Activated naive CD4-positive, alpha-beta T cell (primary cell): ENCODE measurements around the gene TRIM31.

ENCODE experiments used
- DNase-seq, 4 experiments: peaks; one replicate each; lab custom pipeline; 2025; lab: John Stamatoyannopoulos, UW

The TRIM31 gene, protein sequence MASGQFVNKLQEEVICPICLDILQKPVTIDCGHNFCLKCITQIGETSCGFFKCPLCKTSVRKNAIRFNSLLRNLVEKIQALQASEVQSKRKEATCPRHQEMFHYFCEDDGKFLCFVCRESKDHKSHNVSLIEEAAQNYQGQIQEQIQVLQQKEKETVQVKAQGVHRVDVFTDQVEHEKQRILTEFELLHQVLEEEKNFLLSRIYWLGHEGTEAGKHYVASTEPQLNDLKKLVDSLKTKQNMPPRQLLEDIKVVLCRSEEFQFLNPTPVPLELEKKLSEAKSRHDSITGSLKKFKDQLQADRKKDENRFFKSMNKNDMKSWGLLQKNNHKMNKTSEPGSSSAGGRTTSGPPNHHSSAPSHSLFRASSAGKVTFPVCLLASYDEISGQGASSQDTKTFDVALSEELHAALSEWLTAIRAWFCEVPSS

DNA sequence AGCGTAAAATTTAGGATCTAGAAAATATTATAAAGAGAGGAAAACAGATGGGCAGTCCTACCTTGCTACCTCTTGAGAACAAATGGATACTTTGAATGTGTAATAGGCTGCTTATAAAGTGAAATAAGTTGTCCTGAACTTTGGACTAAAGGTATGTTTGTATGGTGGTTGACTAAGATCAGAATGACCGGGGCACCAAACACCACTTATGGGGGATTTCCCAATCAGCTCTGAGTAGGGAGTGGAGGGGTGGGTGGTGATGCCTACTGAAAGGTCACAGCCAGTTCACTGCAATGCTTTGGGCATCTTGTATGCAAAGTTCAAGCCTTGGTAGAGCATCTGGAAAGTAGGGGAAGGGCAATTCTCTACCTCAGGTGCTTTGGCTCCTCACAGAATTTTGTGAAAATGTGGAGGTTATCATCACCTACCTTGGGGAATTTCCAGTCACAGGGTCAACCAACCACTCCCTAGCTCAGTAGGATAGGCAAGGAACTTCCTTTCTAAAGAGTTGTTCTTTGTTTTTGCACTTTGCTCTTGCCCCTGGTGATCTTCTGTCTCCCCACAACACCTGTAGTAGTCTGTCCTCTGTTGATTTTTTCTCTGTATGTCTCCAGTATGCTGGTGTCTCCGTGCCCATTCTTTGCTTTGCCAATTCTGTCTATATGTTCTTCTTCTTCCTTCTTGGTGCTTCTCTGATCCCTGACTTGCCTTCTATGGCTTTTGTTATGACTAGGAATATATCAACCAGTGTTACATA, at the start of gene TRIM31:
Gene TRIM31, minus strand, starts transcription at position 88 of the 757 bp plus-strand sequence. CDS start 285 bp downstream, outside the sequence.
- DNase-seq = no peak

DNA sequence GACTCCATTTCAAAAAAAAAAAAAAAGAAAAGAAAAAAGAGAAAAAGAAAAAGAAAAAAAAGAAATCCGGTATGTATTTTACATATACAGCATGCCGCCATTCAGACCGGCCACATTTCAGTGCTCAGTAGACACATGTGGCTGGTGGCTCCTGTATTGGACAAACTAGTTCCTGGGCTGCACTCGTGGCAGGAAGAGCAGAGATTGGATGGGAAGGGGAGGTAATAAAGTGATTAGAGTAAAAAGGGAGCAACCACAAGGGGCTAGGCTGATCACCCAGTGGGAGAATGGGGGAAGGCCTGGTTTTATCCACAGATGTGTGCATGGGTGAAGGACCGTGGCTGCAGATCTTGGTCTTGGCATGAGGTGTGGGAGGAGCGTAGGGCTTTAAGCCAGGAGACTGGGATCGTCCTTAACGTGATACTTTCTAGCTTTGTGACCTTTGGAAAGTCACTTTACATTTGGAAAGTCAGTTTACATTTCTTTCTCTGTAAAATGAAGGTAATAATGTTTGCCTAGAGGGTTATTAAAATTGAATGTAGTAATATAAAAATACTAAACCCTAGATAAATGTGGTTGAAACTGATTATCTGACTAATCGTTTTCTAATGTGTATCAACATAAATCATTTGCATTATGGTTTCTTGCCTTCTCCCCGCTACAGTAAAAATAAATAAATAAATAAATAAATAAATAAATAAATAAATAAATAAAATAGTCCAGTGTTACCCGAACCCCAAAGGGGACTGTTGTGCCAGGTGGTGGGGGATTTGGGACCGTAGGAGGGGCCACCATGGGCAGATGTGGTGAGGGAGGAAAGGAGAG, 49.6 kb upstream of the TRIM31 start:
- no peak for DNase-seq

DNA sequence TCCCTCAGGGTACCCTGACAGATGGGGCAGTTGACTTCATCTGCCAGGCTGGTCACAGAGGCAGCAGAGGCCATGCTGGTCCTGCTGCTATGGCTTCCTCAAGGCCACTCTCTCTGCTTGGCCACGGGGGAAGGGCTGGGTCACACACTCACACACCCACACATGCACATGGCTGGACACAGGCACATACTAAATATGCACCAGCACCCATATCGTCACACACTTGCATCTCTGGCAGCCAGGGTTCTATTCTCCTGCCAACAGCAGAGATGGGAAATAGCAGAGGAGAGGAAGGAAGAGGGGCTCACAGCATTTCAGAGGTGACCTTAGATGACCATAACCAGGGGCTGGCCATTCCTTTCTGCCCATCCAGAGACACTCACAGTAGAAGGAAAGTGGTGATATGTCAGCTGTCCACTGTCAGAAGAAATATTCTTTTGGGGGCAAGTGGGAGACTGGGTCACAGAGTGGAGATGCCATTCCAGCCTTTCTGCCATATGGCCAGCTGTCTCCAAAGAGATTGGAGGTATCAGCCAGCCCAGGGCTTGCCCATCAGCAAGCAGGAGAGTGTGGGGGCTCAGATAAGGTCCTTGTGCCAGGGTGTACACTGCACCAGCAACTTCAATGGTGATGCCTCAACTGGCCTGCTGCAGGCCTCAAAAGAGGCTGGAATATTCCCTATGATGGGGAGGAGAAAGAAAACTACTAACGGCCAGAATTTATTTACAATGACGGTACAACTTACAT, 48.1 kb upstream of the TRIM31 start, which contains the start of gene TRIM10:
Gene TRIM10, minus strand, starts transcription at position 427 of the 747 bp plus-strand sequence. Its CDS starts 353 bp downstream, at position 74.
- no peak for DNase-seq

DNA sequence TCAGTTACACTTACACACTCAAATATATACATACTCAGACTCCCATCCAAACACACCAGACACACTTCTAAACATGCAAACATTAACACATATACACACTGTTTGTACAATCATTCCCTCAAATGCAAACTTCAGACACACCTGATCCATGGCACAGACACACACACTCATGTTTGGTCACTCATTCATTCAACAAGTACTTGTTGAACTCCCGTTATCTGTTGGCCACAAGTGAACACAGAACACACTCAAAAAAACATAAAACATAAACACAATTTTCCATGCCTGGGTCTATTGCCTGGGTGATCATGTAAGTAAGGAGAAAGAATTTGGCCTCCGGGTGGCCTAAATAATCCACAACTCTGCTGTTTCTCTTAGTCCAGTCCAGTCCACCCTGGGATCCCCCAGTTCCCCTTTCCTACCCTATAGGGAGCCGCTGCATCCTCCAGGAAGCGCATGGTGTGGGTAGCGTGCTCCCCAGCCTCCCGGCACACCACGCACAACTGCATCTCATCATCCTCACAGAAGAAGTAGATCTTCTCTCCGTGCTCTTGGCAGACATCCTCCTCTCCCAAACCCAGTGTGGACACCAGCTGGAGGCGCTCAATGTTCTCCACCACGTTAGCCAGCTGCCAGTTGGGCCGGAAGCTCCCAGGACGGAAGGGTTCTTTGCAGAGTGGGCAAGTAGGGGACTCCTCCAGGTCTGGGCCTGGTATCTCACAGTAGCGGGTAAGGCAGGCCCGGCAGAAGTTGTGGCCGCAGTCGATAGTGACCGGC, 47.3 kb upstream of the TRIM31 start:
- no peak for DNase-seq

DNA sequence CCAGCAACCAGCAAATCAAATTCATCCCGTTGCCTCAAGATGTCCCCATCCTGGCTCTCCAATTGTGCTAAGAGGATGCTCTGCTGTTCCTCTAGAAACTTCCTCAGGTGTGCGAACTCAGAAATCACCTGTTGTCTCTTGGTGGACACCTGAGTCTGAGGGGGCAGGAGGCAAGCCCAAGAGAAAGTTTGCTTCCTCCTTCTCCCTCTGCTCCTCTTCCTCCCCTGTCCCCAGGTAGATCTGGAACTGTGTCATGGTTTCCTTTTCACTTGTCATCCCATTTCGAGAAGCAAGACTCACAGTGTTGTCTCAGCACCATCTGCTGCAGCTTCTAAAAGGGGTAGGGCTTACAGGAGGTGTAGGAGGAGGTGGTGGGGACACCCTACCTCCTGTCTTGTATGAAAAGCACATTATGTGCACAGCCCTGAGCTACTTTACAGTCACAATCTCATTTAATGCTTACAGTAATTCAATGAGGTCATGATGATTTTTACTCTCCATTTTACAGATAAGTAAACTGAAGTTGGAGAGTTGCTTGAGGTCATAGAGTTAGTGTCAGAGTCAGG, 45.7 kb upstream of the TRIM31 start:
- DNase-seq = no peak

DNA sequence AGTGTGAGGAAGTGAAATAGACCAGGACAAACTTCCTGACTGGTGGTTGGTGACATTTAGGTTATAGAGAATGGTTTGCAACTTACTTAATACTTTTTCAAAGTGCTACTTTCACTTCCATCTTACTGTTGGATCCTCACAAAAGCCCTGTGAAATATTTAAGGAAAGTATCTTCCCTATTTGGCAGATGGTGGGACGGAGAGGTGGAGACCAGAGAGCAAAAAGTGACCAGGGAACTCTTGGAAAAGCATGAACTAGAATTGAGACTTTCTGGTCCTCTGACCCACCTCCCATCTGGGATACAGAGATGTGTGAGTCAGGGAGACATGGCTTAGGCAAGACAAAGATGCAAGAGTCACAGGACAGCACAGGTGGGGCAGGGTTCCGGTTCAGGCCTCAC, 45.1 kb upstream of the TRIM31 start:
- no peak for DNase-seq

DNA sequence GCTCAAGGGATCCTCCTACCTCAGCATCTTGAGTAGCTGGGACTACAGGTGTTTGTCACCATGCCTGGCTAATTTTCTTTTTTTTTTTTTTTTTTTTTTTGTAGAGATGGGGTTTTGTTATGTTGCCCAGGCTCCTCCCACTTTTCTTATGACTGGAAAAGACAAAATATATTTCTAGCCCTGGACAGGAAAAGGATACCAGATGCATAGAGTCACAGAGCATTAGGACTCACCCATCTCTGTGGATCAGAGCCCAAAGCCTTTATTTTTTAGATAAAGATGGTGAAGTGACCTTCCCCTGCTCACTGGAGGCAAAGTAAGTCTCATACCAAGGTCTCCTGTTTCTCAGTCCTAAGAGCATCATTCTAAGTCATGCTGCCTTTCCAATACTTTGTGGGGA, 44.7 kb upstream of the TRIM31 start:
- DNase-seq = no peak

DNA sequence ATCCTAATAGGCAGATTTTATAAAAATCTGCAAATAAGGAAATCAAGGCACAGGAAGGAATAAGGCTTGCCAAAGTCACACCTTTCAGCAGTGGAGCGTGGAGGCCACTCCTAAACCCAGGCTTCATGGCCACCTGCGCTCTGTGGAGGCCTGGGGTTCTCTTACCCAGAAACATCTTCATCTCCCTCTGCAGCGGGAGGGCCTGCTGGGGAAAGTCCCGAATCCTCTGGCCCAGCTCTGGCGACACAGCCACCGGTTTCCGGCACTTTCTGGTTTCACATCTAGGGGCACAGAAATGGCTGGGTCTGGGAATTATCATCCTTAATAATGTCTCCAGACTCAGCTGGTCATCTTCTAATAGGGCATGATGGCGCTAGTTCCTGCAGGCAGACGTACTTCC, 43.9 kb upstream of the TRIM31 start:
- DNase-seq = no peak

DNA sequence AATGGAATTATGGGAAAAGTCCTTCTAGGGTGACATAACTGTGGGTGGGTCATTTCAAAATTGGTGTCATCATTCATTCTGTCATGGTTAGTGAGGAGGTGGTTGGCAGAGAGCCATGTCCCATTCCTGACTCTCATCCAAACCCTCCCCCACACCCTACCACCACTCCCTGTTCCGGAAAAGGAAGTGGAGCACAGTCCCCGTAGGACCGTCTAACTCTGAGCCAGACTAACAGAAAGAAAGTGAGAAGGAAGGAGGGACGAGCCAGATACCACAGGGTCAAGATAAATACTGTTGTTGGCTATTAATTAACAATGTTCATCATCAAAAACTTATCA, 43.3 kb upstream of the TRIM31 start:
- no peak for DNase-seq

DNA sequence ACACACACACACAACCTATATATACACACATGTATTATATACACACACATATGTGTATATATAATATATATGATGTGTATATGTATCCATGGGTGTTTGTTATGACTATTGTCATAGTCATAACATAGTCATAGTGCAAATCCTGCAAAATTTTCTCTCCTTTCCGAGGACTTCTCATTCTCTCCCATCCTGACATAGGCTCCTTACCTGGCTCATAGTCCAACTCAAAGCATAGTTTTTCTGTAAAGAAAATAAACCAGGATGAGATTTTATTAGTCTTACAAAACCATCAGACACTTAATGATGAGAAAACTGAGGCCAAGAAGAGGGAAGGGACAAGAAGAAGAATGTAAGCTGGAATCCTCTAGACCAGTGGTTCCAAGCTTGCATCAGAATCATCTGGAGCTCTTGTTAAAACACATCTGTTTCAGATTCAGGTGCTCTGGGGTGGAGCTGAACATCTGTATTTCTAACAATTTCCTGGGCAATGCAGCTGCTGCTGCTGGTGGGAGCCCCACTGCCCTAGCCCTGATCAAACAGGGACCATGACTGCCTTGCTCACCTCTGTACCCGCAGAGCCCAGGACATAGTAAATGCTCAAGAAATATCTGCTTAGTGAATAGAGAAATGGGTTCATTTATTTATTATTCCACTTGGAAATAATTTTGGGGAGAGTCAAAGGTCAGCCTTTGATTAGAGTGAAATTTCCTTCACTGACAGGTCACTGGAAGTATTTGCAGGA, 42.8 kb upstream of the TRIM31 start:
- no peak for DNase-seq

DNA sequence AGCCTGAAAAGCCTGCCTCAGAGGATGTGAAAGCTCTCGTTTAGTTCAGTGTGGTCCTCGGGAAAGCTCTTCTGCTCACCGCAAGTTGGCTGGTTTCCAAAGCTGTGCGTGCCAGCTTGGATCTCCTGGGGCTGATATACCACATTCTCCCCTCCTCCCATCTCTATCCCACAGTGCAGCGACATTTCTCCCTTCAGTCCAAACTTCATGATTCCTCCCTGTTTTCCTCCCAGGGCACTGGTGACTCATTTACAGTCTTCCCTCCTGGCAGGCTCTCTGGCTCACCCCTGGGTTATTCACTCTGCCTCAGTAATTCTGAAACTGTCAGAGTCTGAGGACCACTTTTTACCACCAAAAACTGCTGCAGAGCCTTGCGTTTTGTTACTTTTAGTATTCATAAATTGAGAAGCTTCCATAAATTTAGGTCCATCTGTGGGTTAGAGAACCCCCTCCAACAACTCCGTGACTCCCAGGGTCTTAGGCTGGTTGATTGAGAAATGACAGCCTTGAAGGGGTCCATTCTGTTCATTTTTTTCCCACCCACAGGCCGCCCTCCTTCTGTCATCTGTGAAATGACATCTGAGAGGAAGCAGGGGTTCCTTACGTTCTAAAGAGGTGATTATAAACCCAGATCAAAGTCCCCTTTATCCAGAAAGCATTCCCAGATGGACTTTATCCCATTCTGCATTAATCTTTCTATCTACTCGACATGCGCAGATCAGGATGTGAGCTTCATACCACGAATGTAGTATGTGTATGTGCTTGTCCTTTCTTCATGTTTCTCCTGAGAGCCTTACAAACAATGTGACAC, 42.0 kb upstream of the TRIM31 start:
- DNase-seq = no peak

DNA sequence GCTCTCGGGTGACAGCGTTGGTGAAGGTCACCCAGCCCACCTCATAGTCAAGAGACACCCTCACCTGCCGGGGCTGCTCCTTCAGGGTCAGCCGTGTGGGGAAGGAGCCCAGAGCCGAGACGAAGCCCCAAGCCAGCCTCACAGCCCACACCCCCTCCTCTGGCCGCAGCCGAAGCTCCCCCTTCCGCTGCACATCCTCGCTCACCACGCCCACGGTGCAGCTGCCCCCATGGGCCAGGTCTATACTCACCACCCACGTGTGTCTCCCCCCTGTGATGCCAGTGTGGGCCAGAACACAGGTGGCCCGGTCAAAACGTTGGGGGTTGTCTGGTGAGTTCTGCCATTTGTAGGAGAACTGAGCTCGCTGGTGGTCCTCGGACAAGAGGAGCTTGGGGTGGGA, 41.2 kb upstream of the TRIM31 start:
- DNase-seq = no peak

DNA sequence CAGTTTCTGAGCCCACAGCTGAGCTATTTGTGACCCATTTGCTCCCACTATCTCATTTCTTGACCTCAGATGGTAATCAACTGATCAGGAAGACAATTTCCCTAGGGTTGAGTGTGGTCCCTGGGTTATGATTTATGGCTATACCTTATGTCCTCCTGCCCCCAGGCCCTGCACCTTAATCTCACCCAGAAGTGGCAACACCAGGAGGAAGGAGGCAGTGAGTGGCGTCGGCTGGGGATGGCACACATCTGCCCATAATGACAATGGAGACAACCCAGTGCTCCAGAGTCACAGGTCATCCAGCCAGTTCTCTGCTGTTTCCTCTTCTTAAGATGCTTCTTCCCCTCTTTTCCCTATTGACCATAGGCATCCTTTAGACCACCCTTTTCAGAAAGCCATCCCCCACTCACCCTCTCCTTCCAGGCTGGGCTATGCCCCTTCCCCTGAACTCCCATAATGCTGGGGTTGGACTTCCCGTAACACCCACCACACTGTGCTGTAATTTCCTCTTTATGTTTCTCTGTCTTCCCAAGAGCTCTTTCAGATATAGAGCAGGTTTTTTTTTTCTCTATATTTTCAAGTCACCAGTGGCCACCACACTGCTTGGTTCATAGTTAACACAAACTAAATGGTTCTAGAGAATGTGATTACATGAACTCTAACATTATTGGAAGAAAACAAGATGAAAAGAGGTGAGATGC, 40.2 kb upstream of the TRIM31 start:
- DNase-seq = no peak

DNA sequence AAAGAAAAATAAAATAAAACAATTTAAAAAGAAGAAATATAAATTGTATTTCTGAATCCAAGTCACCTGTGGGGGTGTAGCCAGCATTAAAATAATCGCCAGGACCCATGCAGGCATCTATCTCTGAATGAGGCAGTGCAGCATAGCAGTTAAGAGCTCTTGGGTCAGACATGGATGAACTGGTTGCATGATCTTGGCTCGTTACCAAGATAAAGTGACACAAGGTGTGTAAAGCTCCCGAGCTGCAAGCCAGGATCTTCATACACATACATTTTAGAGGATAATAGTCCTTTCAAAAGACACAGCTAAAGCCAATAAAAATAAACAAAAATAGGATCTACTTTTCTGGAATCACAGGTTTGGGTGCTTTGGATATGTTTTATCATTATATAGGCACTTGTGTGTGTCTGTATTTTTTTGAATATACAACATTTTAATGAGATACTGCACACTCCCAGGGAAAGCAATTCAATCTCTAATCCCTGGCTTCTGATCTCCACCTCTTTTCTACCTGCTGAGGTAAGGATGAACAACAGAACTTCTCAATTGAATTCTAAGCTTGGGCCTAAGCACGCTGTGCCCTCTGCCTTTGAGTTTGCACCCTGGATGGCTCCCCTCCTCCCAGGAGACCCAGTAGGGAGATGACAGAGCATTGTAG, 39.3 kb upstream of the TRIM31 start:
- no peak for DNase-seq

DNA sequence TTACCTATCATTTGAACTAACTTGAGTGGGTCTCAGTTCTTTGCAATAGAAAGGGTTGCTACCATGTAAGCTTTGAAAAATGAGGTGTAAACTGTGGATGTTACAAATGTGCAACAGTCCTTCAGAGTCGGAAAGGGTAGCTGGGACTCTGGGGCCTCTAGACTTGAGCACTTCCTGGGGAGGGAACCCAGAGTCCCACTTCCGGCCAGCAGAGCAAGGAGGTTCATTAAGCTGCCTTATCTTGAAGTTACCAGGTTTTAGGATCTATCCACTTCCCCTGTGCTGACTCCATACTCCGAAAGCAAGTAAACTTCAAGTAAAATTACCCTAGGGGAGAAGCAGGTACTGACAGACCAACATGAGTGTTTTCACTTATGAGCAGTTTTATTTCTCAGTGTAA, 38.7 kb upstream of the TRIM31 start:
- no peak for DNase-seq

DNA sequence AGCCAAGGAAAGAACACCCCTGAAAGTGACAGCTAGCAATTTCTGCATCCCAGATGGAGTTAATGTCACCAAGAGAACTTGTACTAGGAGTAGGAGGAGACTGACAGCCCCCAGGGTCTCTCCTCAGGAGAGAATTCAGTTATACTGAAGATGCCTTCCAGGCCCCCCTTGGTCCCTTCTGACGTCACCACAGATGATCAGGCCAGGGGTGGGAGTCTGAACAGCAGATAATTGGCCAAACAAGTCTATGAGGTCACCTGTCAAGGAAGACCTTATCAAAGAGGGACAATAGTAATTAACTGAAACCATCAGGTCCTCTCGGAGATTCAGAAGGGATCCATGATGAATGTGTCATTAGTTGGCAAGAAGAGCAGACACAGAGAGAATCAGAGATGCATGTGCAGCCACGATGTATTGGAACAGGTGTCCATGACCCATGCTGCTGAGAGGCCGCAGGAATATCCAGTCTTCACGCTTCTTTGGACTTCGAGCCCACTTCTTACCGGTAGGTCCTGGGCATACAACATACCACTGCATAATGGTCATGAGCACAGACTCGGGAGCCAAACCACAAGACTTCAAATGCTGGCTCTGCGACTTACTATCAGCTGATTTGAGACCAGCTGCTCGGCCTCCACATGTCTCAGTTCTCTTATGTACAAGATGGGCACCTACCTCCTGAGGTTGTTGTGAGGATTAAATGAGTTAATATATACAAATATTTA, 37.9 kb upstream of the TRIM31 start:
- no peak for DNase-seq

DNA sequence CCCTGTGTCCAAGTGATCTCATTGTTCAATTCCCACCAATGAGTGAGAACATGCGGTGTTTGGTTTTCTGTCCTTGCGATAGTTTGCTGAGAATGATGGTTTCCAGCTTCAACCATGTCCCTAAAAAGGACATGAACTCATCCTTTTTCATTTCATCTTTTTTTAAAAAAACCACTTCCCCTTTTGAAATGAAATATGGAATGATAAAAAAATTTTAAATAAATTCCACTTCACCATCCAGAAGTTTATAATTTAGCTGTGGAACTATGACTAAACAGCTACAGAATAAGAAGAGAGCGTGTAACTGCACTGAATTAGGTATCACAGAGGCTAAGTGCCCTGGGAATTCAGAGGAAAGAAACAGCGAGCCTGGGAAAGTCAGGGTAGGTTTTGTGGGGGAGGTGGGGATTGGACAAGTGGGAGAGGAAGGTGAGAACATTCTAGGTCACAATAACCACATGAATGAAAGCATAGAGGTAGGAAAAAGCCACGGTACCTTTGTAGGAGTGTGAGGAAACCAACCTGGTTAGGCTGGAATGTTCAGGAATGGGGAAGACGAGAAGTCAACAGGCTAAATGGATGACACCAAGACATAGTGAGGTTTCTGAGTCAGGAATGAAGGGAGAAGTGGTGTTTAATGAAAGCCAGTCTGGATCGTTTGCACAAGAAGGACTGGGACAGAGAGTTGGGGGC, 37.1 kb upstream of the TRIM31 start:
- DNase-seq = no peak
